HCT116 (cell line): ENCODE measurements around the gene TRABD. TPM values are rescaled to one million over a fixed set of nuclear protein-coding genes. Genes with fewer than 3 reads are reported as not detected.

Experiments
- ATAC-seq: fragments of 200-7000 bp; cut with Tn5 transposase; 2 replicates; pipeline ENCODE4 v1.9.1; 2020; ENCODE audit warnings: mild to moderate bottlenecking, moderate library complexity
- BruUV-seq: library from RNA; stranded (reverse); fragments of 400-500 nt; replicated peaks from 2 replicates; lab custom pipeline; 2021; lab: Mats Ljungman, UMichigan
- CTCF ChIA-PET: fragments of 300-600 bp; sonication (Branson Sonifier 250); formaldehyde crosslinking; loops from one replicate; lab custom pipeline; 2021; ENCODE audit warnings: antibody characterized with exemption; lab: Charles Lee
- POLR2A ChIA-PET: fragments of 300-600, 350-600 bp; sonication (Branson Sonifier 250); formaldehyde crosslinking; loops from one replicate; lab custom pipeline; 2021; ENCODE audit warnings: antibody characterized with exemption; lab: Charles Lee
- RAD21 ChIA-PET, 2 experiments: fragments of 300-600 bp; sonication (Branson Sonifier 250); formaldehyde crosslinking; loops; one replicate each; lab custom pipeline; 2023; ENCODE audit warnings: low total read pairs in 2 of 2; ENCODE audit not compliant: uncharacterized antibody in 2 of 2, unreplicated experiment in 2 of 2, low non-redundant PET in 1 of 2; lab: Charles Lee
- DNase-seq: peaks from one replicate; pipeline ENCODE4 v3.0.0-alpha.2; 2010; ENCODE audit warnings: low read depth, low spot score
- H2AFZ ChIP-seq: fragments of 200-600 bp; shearing (Covaris generic), sonication (generic); 2 replicates; pipeline ENCODE4 v1.6.1; 2017; ENCODE audit warnings: low read depth, mixed run types, mixed read lengths, antibody characterized with exemption, low read length; ENCODE audit not compliant: poor library complexity, severe bottlenecking
- H3K27ac ChIP-seq: 2 replicates; pipeline ENCODE4 v1.5.1; 2012; ENCODE audit warnings: low read depth, low read length
- H3K27me3 ChIP-seq: fragments of 200-600 bp; sonication (generic); 2 replicates; pipeline ENCODE4 v1.6.1; 2016; ENCODE audit warnings: mixed run types, low read length, mixed read lengths; ENCODE audit not compliant: insufficient read depth
- H3K36me3 ChIP-seq, 2 experiments: fragments of 200-500 bp in 1 of 2; fragments of 200-600 bp in 1 of 2; sonication (Bioruptor generic) in 1 of 2; sonication (generic) in 1 of 2; 2 replicates each; pipeline versions ENCODE4 v1.5.1 to v1.6.1; 2014 to 2016; ENCODE audit warnings: low read length in 2 of 2, inconsistent platforms in 1 of 2, mixed read lengths in 1 of 2, mixed run types in 1 of 2; ENCODE audit not compliant: insufficient read depth in 2 of 2, control insufficient read depth in 1 of 2
- H3K4me1 ChIP-seq, 2 experiments: fragments of 200-600 bp in 1 of 2; sonication (generic) in 1 of 2; 2 replicates each; pipeline versions ENCODE4 v1.5.1 to v1.6.1; 2012 to 2017; ENCODE audit warnings: low read length in 2 of 2, inconsistent platforms in 1 of 2, mild to moderate bottlenecking in 1 of 2, mixed read lengths in 1 of 2, mixed run types in 1 of 2, moderate library complexity in 1 of 2; ENCODE audit not compliant: insufficient read depth in 2 of 2, control insufficient read depth in 1 of 2
- H3K4me2 ChIP-seq: fragments of 200-600 bp; sonication (generic); 2 replicates; pipeline ENCODE4 v1.6.1; 2017; ENCODE audit warnings: mixed run types, low read length, mixed read lengths
- H3K4me3 ChIP-seq, 2 experiments: fragments of 200-600 bp in 1 of 2; sonication (generic) in 1 of 2; replicated peaks in 1 of 2; 2 replicates each; pipeline ENCODE4 v1.5.1; 2011 to 2016; ENCODE audit warnings: low read length in 2 of 2, control low read depth in 1 of 2, low read depth in 1 of 2, mild to moderate bottlenecking in 1 of 2, mixed read lengths in 1 of 2, mixed run types in 1 of 2
- H3K79me2 ChIP-seq: fragments of 200-600 bp; sonication (generic); 2 replicates; pipeline ENCODE4 v1.6.1; 2017; ENCODE audit warnings: mild to moderate bottlenecking, mixed run types, low read length, moderate library complexity, mixed read lengths; ENCODE audit not compliant: insufficient read depth
- H3K9ac ChIP-seq: fragments of 200-600 bp; sonication (generic); 2 replicates; pipeline ENCODE4 v1.6.1; 2016; ENCODE audit warnings: low read length, mixed read lengths
- H3K9me2 ChIP-seq: fragments of 200-600 bp; sonication (generic), shearing (Covaris generic); 2 replicates; pipeline ENCODE4 v1.6.1; 2017; ENCODE audit warnings: mixed run types, mild to moderate bottlenecking, moderate library complexity; ENCODE audit not compliant: insufficient read depth
- H3K9me3 ChIP-seq, 2 experiments: fragments of 200-500 bp in 1 of 2; fragments of 200-600 bp in 1 of 2; sonication (Bioruptor generic) in 1 of 2; sonication (generic) in 1 of 2; 2 replicates each; pipeline ENCODE4 v1.6.1; 2014 to 2017; ENCODE audit warnings: low read length in 2 of 2, mixed read lengths in 2 of 2, inconsistent platforms in 1 of 2, low read depth in 1 of 2, mild to moderate bottlenecking in 1 of 2, mixed run types in 1 of 2, moderate library complexity in 1 of 2; ENCODE audit not compliant: control insufficient read depth in 1 of 2, insufficient read depth in 1 of 2
- H4K20me1 ChIP-seq: fragments of 200-600 bp; sonication (generic), shearing (Covaris generic); 2 replicates; pipeline ENCODE4 v1.6.1; 2017; ENCODE audit warnings: mixed run types, mild to moderate bottlenecking, moderate library complexity; ENCODE audit not compliant: insufficient read depth
- CBX3 ChIP-seq: IDR thresholded peaks from 2 replicates; pipeline ENCODE4 v1.6.1; 2012; ENCODE audit warnings: low read depth
- CEBPB ChIP-seq: IDR thresholded peaks from 2 replicates; pipeline ENCODE4 v1.6.1; 2012; ENCODE audit warnings: low read depth
- ELF1 ChIP-seq: IDR thresholded peaks from 2 replicates; pipeline ENCODE4 v1.6.1; 2012; ENCODE audit warnings: low read depth, borderline replicate concordance
- EZH2 ChIP-seq: fragments of 200-600 bp; sonication (generic); IDR thresholded peaks from 2 replicates; pipeline ENCODE4 v1.6.1; 2017; ENCODE audit warnings: antibody characterized with exemption, mixed run types
- EZH2phosphoT487 ChIP-seq: fragments of 200-600 bp; IDR thresholded peaks from 2 replicates; pipeline ENCODE4 v1.6.1; 2018; ENCODE audit warnings: antibody characterized with exemption, borderline replicate concordance
- FOSL1 ChIP-seq: IDR thresholded peaks from 2 replicates; pipeline ENCODE4 v1.6.1; 2012; ENCODE audit warnings: low read depth
- POLR2A ChIP-seq: IDR thresholded peaks from 2 replicates; pipeline ENCODE4 v1.7.0; 2011; ENCODE audit warnings: borderline replicate concordance; ENCODE audit not compliant: insufficient read depth, insufficient read length; ENCODE audit errors: extremely low read depth
- POLR2AphosphoS5 ChIP-seq: IDR thresholded peaks from 2 replicates; pipeline ENCODE4 v1.6.1; 2011; ENCODE audit warnings: mild to moderate bottlenecking, low read depth, low read length, moderate library complexity
- SIN3A ChIP-seq: IDR thresholded peaks from 2 replicates; pipeline ENCODE4 v1.6.1; 2012; ENCODE audit warnings: low read depth
- SP1 ChIP-seq: IDR thresholded peaks from 2 replicates; pipeline ENCODE4 v1.6.1; 2012; ENCODE audit warnings: low read depth
- SRF ChIP-seq: IDR thresholded peaks from 2 replicates; pipeline ENCODE4 v1.6.1; 2012; ENCODE audit warnings: low read depth
- YY1 ChIP-seq: IDR thresholded peaks from 2 replicates; pipeline ENCODE4 v1.6.1; 2011; ENCODE audit warnings: low read length, low read depth, moderate library complexity, mild to moderate bottlenecking; ENCODE audit not compliant: insufficient replicate concordance; ENCODE audit errors: extremely low read depth
- ZFX ChIP-seq: fragments of 450-650 bp; IDR thresholded peaks from 2 replicates; pipeline ENCODE4 v1.6.1; 2017
- intact Hi-C: fragments of 100-400 bp; cut with micrococcal nuclease; formaldehyde crosslinking; loops from 2 replicates; pipeline ENCODE4 v1.10.0; 2022
- total RNA-seq: library from RNA; stranded (reverse); gene quantifications from one replicate; pipeline ENCODE4 v1.2.1, GENCODE V29; 2021; ENCODE audit not compliant: unreplicated experiment
- TF ChIP-seq, protein P1 (sequence below): IDR thresholded peaks from 2 replicates; pipeline ENCODE4 v1.6.1; 2011; ENCODE audit warnings: mild to moderate bottlenecking, low read length, moderate library complexity; ENCODE audit not compliant: insufficient replicate concordance; ENCODE audit errors: extremely low read depth
- TF ChIP-seq, protein P2 (sequence below): IDR thresholded peaks from 2 replicates; pipeline ENCODE4 v1.6.1; 2012
- TF ChIP-seq, protein P3 (sequence below), 3 experiments: fragments of 200-600 bp in 1 of 3; sonication (generic) in 1 of 3; IDR thresholded peaks in 2 of 3; conservative IDR thresholded peaks in 1 of 3; 2 replicates each; pipeline ENCODE4 v1.5.1; 2012 to 2017; ENCODE audit warnings: low read depth in 2 of 3, low read length in 2 of 3, antibody characterized with exemption in 1 of 3, borderline replicate concordance in 1 of 3, control low read depth in 1 of 3, mild to moderate bottlenecking in 1 of 3, mixed read lengths in 1 of 3, mixed run types in 1 of 3, moderate library complexity in 1 of 3; ENCODE audit not compliant: insufficient read depth in 1 of 3
- TF ChIP-seq, protein P4 (sequence below): IDR thresholded peaks from 2 replicates; pipeline ENCODE4 v1.6.1; 2012

The TRABD gene
- total RNA-seq, 1 experiment from 2014 or later: 90.3 TPM

DNA sequence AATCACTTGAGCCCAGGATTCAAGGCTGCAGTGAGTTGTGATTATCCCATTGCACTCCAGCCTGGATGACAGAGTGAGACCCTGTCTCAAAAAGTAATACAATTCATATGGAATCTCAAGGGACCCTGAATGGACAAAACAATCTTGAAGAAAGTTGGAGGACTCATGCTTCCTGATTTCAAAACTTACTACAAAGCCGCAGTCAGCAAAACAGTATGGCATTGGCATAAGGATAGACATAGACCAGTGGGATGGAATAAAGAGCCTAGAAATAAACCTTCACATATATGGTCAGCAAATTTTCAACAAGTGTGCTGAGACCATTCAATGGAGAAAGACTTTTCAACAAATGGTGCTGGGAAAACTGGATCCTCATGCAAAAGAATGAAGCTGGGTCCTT is 17.6 kb downstream of the TRABD start:
- ChIA-PET RAD21 (no interaction called here), CTCF (no interaction called here), POLR2A (no interaction called here)
- Histone ChIP-seq H3K79me2 (peaks cover 10% of the 10 kb centered on the region), H3K27me3 (no peaks in the 10 kb centered on the region), H3K4me3 (no peak overlapping the region), H3K36me3 (peaks cover 2 to 6% of the 10 kb centered on the region in 2 experiments; a peak in 1 of 4 replicates), H2AFZ (no peak overlapping the region), H3K9ac (no peak overlapping the region), H3K27ac (no peak overlapping the region), H3K9me3 (peaks cover 0 to 8% of the 10 kb centered on the region in 2 experiments; a peak in 1 of 4 replicates), H3K4me2 (no peak overlapping the region)
- ATAC-seq (no peak), DNase-seq (no peak)
- no TSS peak for BruUV-seq
- intact Hi-C loops: loop anchor here (10.0 kb wide), 1 partner anchor 268 kb away; no protein-coding TSS in a partner anchor
- no peak for TF ChIP-seq ELF1
- TF ChIP-seq SIN3A: no peak
- TF ChIP-seq, protein P1, sequence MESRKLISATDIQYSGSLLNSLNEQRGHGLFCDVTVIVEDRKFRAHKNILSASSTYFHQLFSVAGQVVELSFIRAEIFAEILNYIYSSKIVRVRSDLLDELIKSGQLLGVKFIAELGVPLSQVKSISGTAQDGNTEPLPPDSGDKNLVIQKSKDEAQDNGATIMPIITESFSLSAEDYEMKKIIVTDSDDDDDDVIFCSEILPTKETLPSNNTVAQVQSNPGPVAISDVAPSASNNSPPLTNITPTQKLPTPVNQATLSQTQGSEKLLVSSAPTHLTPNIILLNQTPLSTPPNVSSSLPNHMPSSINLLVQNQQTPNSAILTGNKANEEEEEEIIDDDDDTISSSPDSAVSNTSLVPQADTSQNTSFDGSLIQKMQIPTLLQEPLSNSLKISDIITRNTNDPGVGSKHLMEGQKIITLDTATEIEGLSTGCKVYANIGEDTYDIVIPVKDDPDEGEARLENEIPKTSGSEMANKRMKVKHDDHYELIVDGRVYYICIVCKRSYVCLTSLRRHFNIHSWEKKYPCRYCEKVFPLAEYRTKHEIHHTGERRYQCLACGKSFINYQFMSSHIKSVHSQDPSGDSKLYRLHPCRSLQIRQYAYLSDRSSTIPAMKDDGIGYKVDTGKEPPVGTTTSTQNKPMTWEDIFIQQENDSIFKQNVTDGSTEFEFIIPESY: no peak
- TF ChIP-seq EZH2: no peak
- no peak for TF ChIP-seq POLR2A
- no peak for TF ChIP-seq SRF
- TF ChIP-seq SP1: no peak
- TF ChIP-seq, protein P2, sequence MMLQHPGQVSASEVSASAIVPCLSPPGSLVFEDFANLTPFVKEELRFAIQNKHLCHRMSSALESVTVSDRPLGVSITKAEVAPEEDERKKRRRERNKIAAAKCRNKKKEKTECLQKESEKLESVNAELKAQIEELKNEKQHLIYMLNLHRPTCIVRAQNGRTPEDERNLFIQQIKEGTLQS: no peak
- TF ChIP-seq CEBPB: no peak
- TF ChIP-seq, all 23 proteins: peak for 0
- peaks cover 9 to 35% of the 10 kb centered on the region in 2 experiments for H3K4me1 ChIP-seq
- H4K20me1 ChIP-seq: no peaks in the 10 kb centered on the region
- no peaks in the 10 kb centered on the region for H3K9me2 ChIP-seq

DNA sequence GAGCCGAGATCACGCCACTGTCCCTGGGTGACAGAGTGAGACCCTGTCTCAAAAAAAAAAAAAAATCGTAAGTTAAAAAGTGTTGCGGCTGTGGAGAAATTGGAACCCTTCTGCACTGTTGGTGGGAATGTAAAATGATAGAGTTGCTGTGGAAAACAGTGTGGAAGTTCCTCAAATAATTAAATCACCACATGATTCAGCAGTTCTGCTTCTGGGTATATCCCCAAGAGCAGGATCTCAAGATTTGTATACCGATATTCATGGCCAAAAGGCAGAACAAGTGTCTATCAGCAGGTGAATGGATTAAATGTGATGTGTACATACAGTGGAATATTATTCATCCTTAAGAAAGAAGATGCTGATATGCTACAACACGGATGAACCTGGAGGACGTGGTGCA is 18.9 kb downstream of the TRABD start:
- no peak overlapping the region for H3K9ac ChIP-seq
- no peak overlapping the region for H3K4me3 ChIP-seq
- CTCF ChIA-PET: no interaction called here
- DNase-seq (no peak), ATAC-seq (no peak)
- H3K36me3 ChIP-seq: peaks cover 2 to 6% of the 10 kb centered on the region in 2 experiments; a peak in 1 of 4 replicates
- no peaks in the 10 kb centered on the region for H3K9me2 ChIP-seq
- RAD21 ChIA-PET: no interaction called here
- BruUV-seq: no TSS peak
- H3K79me2 ChIP-seq: peaks cover 10% of the 10 kb centered on the region
- intact Hi-C loops: loop anchor here (10.0 kb wide), 1 partner anchor 270 kb away; no protein-coding TSS in a partner anchor
- no peaks in the 10 kb centered on the region for H4K20me1 ChIP-seq
- H3K4me2 ChIP-seq: no peak overlapping the region
- H3K4me1 ChIP-seq: peaks cover 9 to 33% of the 10 kb centered on the region in 2 experiments
- no peak overlapping the region for H3K27ac ChIP-seq
- H3K27me3 ChIP-seq: no peaks in the 10 kb centered on the region
- POLR2A ChIA-PET: no interaction called here
- peaks cover 0 to 8% of the 10 kb centered on the region in 2 experiments; a peak in 1 of 4 replicates for H3K9me3 ChIP-seq
- H2AFZ ChIP-seq: no peak overlapping the region
- TF ChIP-seq ZFX (no peak), FOSL1 (no peak), CBX3 (no peak), YY1 (no peak), EZH2phosphoT487 (no peak), SRF (no peak), EZH2 (no peak), POLR2A (no peak), POLR2AphosphoS5 (no peak), SIN3A (no peak)
- TF ChIP-seq, protein P3, sequence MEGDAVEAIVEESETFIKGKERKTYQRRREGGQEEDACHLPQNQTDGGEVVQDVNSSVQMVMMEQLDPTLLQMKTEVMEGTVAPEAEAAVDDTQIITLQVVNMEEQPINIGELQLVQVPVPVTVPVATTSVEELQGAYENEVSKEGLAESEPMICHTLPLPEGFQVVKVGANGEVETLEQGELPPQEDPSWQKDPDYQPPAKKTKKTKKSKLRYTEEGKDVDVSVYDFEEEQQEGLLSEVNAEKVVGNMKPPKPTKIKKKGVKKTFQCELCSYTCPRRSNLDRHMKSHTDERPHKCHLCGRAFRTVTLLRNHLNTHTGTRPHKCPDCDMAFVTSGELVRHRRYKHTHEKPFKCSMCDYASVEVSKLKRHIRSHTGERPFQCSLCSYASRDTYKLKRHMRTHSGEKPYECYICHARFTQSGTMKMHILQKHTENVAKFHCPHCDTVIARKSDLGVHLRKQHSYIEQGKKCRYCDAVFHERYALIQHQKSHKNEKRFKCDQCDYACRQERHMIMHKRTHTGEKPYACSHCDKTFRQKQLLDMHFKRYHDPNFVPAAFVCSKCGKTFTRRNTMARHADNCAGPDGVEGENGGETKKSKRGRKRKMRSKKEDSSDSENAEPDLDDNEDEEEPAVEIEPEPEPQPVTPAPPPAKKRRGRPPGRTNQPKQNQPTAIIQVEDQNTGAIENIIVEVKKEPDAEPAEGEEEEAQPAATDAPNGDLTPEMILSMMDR (IDR thresholded peaks at IDR 0.05 in 2 of 3, conservative IDR thresholded peaks at IDR 0.05 in 1 of 3; ENCODE audit: borderline replicate concordance in 1 of 3, insufficient read depth in 1 of 3, low read depth in 2 of 3, low read length in 2 of 3): no peak
- TF ChIP-seq, protein P2: no peak
- TF ChIP-seq, protein P4, sequence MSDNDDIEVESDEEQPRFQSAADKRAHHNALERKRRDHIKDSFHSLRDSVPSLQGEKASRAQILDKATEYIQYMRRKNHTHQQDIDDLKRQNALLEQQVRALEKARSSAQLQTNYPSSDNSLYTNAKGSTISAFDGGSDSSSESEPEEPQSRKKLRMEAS: no peak
